Lower lobe of right lung (tissue), 2 donors: ENCODE results near the gene AOC1. TPM values are rescaled to one million over a fixed set of nuclear protein-coding genes. Genes with fewer than 3 reads are reported as not detected.
"Not testable (repeated sequence)": the region's sequence is repeated elsewhere in the genome, so short reads cannot be mapped to it uniquely, and the experiment has no call there.

Experiments
- ATAC-seq, 2 donors: fragments of 200-7000 bp; cut with Tn5 transposase; one replicate each; pipeline ENCODE4 v1.9.1; 2020 to 2022; ENCODE audit warnings: mild to moderate bottlenecking in 2 of 2, moderate library complexity in 2 of 2
- DNase-seq: peaks from one replicate; pipeline ENCODE4 v3.0.0-alpha.2; 2020
- H3K27ac ChIP-seq: fragments of 200-600 bp; one replicate; pipeline ENCODE4 v1.8.0; 2022
- H3K27me3 ChIP-seq: fragments of 200-600 bp; one replicate; pipeline ENCODE4 v1.8.0; 2022; ENCODE audit warnings: low read depth
- H3K36me3 ChIP-seq: fragments of 200-600 bp; one replicate; pipeline ENCODE4 v1.8.0; 2022; ENCODE audit warnings: mild to moderate bottlenecking
- H3K4me1 ChIP-seq: fragments of 200-600 bp; one replicate; pipeline ENCODE4 v1.8.0; 2022
- H3K4me3 ChIP-seq: fragments of 200-600 bp; one replicate; pipeline ENCODE4 v1.8.0; 2022; ENCODE audit warnings: mild to moderate bottlenecking
- H3K9me3 ChIP-seq: fragments of 200-600 bp; one replicate; pipeline ENCODE4 v1.8.0; 2022
- CTCF ChIP-seq: fragments of 200-600 bp; IDR thresholded peaks from one replicate; pipeline ENCODE4 v1.8.0; 2022; ENCODE audit warnings: antibody characterized with exemption, mild to moderate bottlenecking
- intact Hi-C: fragments of 100-400 bp; cut with DNase I; formaldehyde crosslinking; loops from one replicate; pipeline ENCODE4 v1.11.0; 2022
- total RNA-seq: library from RNA; stranded (reverse); fragmentation: NEBNext Ultra II Directional; extraction: Animal tissue kit (Norgen Biotek cat#: 25700); gene quantifications from one replicate; pipeline ENCODE4 v1.2.1, GENCODE V29; 2021
- donor health status: DM: no; HTN: yes; CAD: no; lungs with severe emphysema.

The AOC1 gene
- total RNA-seq, 1 donor from 2014 or later: 1.7 TPM

- Histone ChIP-seq H3K9me3 (peaks cover 5% of the 10 kb centered on the region), H3K4me3 (no peak overlapping the region), H3K4me1 (no peaks in the 10 kb centered on the region), H3K27ac (no peak overlapping the region), H3K36me3 (peaks cover 14% of the 10 kb centered on the region), H3K27me3 (peaks cover 6% of the 10 kb centered on the region)
- ATAC-seq (no peak), DNase-seq (no peak)
- TF ChIP-seq CTCF: no peak
- intact Hi-C loops: no loop called here
These were observed 45.5 kb upstream of the AOC1 start for GRCh38 chr7:150806863-150807262.

GRCh38 chr7:150807616-150808438 lies 44.5 kb upstream of the AOC1 start:
- not testable (repeated sequence) for H3K4me3 ChIP-seq

GRCh38 chr7:150814328-150815001 lies 37.9 kb upstream of the AOC1 start:
- intact Hi-C loops: no loop called here
- TF ChIP-seq CTCF: no peak
- H3K4me1 ChIP-seq: no peaks in the 10 kb centered on the region

More at GRCh38 chr7:150807616-150808438, 44.5 kb upstream of the AOC1 start:
- peaks cover 14% of the 10 kb centered on the region for H3K36me3 ChIP-seq
- ATAC-seq, intact Hi-C loops, H3K27ac ChIP-seq, H3K4me1 ChIP-seq, DNase-seq, H3K9me3 ChIP-seq, H3K27me3 ChIP-seq: not testable (repeated sequence)

GRCh38 chr7:150818971-150819370 lies 33.3 kb upstream of the AOC1 start:
- peaks cover 8% of the 10 kb centered on the region for H3K9me3 ChIP-seq
- ATAC-seq: no peak

More at GRCh38 chr7:150814328-150815001, 37.9 kb upstream of the AOC1 start:
- ATAC-seq (no peak), DNase-seq (no peak)
- no peaks in the 10 kb centered on the region for H3K27me3 ChIP-seq
- H3K4me3 ChIP-seq: no peak overlapping the region
- no peaks in the 10 kb centered on the region for H3K36me3 ChIP-seq
- H3K9me3 ChIP-seq: peaks cover 8% of the 10 kb centered on the region
- no peak overlapping the region for H3K27ac ChIP-seq

GRCh38 chr7:150820148-150820547 lies 32.2 kb upstream of the AOC1 start:
- intact Hi-C loops: no loop called here
- no peak for DNase-seq
- peaks cover 8% of the 10 kb centered on the region for H3K9me3 ChIP-seq
- H3K4me1 ChIP-seq: no peaks in the 10 kb centered on the region
- no peak overlapping the region for H3K27ac ChIP-seq
- H3K4me3 ChIP-seq: no peak overlapping the region
- no peak for ATAC-seq
- no peaks in the 10 kb centered on the region for H3K27me3 ChIP-seq
- H3K36me3 ChIP-seq: no peaks in the 10 kb centered on the region
- TF ChIP-seq CTCF: no peak

More at GRCh38 chr7:150818971-150819370, 33.3 kb upstream of the AOC1 start:
- Histone ChIP-seq H3K4me3 (no peak overlapping the region), H3K36me3 (no peaks in the 10 kb centered on the region), H3K4me1 (no peaks in the 10 kb centered on the region), H3K27ac (no peak overlapping the region), H3K27me3 (no peaks in the 10 kb centered on the region)
- intact Hi-C loops: no loop called here
- DNase-seq: no peak
- no peak for TF ChIP-seq CTCF
